Psoas muscle (tissue), 8 donors: ENCODE data around the gene SLC25A15. TPM values are rescaled to one million over a fixed set of nuclear protein-coding genes. Genes with fewer than 3 reads are reported as not detected.

Experiments used
- ATAC-seq, 4 donors: fragments of 200-7000 bp; cut with Tn5 transposase; one replicate each; pipeline ENCODE4 v1.9.1; 2020; ENCODE audit warnings: moderate library complexity in 3 of 4, mild to moderate bottlenecking in 2 of 4
- DNase-seq, 2 donors: peaks; one replicate each; pipeline ENCODE4 v3.0.0-alpha.2; 2020
- H3K27ac ChIP-seq: fragments of 200-600 bp; one replicate; pipeline ENCODE4 v1.8.0; 2022
- H3K27me3 ChIP-seq, 3 donors: fragments of 200-600 bp in 1 of 3; one replicate each; pipeline versions ENCODE4 v1.6.1 to v1.8.0; 2013 to 2022; ENCODE audit warnings: low read length in 2 of 3, mild to moderate bottlenecking in 2 of 3, moderate library complexity in 1 of 3; ENCODE audit not compliant: insufficient read depth in 3 of 3
- H3K36me3 ChIP-seq, 2 donors: fragments of 200-600 bp in 1 of 2; one replicate each; pipeline versions ENCODE4 v1.6.1 to v1.8.0; 2013 to 2022; ENCODE audit warnings: low read depth in 1 of 2, mild to moderate bottlenecking in 1 of 2, moderate library complexity in 1 of 2; ENCODE audit not compliant: insufficient read depth in 1 of 2
- H3K4me1 ChIP-seq: fragments of 200-600 bp; one replicate; pipeline ENCODE4 v1.8.0; 2022
- H3K4me3 ChIP-seq: fragments of 200-600 bp; one replicate; pipeline ENCODE4 v1.8.0; 2022; ENCODE audit warnings: mild to moderate bottlenecking
- H3K9me3 ChIP-seq: fragments of 200-600 bp; one replicate; pipeline ENCODE4 v1.8.0; 2022
- CTCF ChIP-seq: fragments of 200-600 bp; IDR thresholded peaks from one replicate; pipeline ENCODE4 v1.8.0; 2022; ENCODE audit warnings: antibody characterized with exemption
- WGBS, 3 donors: extraction: QIAGEN DNeasy Blood & Tissue Kit; methylation state at CpG; one replicate each; pipeline versions ENCODE4 v1.1.6 to v1.1.7; 2013; 5-methylcytosine and 5-hydroxymethylcytosine counted together
- intact Hi-C, 2 donors: fragments of 100-400 bp; cut with DNase I; formaldehyde crosslinking; loops; one replicate each; pipeline versions ENCODE4 v1.11.0 to v1.14.2; 2022
- long read RNA-seq, 2 donors: library from polyadenylated mRNA; unstranded; transcript quantifications; one replicate each; pipeline ENCODE4 v2.0.0, GENCODE V29; 2021
- polyA plus RNA-seq, 3 donors: library from polyadenylated mRNA; stranded (reverse); fragments of 200-250 nt; gene quantifications; one replicate each; pipeline ENCODE4 v1.2.3, GENCODE V29; 2013
- total RNA-seq, 4 donors: library from RNA; stranded (reverse); fragmentation: NEBNext Ultra II Directional in 2 of 4; extraction: Animal tissue kit (Norgen Biotek cat#: 25700) in 2 of 4; gene quantifications; one replicate each; pipeline versions ENCODE4 v1.2.1 to v1.2.4, GENCODE V29; 2021 to 2023
- donor health status: healthy with polysubstance abuse.
- donor health status: DM: no; HTN: no; CAD: no; lungs with moderate emphysema.
- donor health status: Bipolar disorder and iron deficiency.
- donor health status: healthy.
- donor health status: DM: yes; HTN: yes; CAD: no.
- donor health status: DM: no; HTN: no; CAD: no.
- donor health status: DM: no; HTN: no; CAD: no.
- donor health status: DM: yes; HTN: yes; CAD: no.

Gene SLC25A15
- total RNA-seq (10 to 100 TPM in 1 of 4 donors, 1 to 10 TPM in 3; 4.9 to 12.7 (median 5.0) TPM), polyA plus RNA-seq (10 to 100 TPM in 2 of 3 donors, 1 to 10 TPM in 1; 3.8 to 15.8 (median 10.1) TPM)
- long read RNA-seq, donor 1, partial matches to known transcripts, result 0 of 1 reads
- long read RNA-seq, donor 1, other reads (novel, unspliced or antisense), result 0 of 1 reads
- long read RNA-seq, donor 2, partial matches to known transcripts, result 1 of 5 reads
- long read RNA-seq, donor 2, other reads (novel, unspliced or antisense), result 1 of 5 reads

GRCh38 chr13:40789275-40790153 lies at the start of gene SLC25A15:
Gene SLC25A15, plus strand, starts transcription at chr13:40789611. Its CDS starts 3,616 bp downstream, at chr13:40793227.
- ATAC-seq, result peak; percentile 90 to 94 (median 92)
- intact Hi-C loops, result no loop called here
- H3K27ac ChIP-seq, result peak within 1 kb of the TSS; percentile 83
- no peaks in the 10 kb centered on the region for H3K9me3 ChIP-seq
- peaks cover 4 to 14% of the 10 kb centered on the region in 2 donors for H3K36me3 ChIP-seq
- H3K27me3 ChIP-seq, result no peaks in the 10 kb centered on the region
- peak; percentile 26 for TF ChIP-seq CTCF
- 0 to 1% (median 0%) methylated on average over 63 to 101 of the region's 101 CpGs for WGBS, 3 donors
- H3K4me3 ChIP-seq, result peak within 1 kb of the TSS; percentile 88
- DNase-seq, result peak; percentile 85 to 90
- H3K4me1 ChIP-seq, result peaks cover 4% of the 10 kb centered on the region

- Histone ChIP-seq H3K27ac (no peak overlapping the region), H3K4me1 (no peaks in the 10 kb centered on the region), H3K4me3 (no peak overlapping the region), H3K9me3 (no peaks in the 10 kb centered on the region), H3K27me3 (no peaks in the 10 kb centered on the region), H3K36me3 (peaks cover 0 to 87% of the 10 kb centered on the region in 2 donors)
- ATAC-seq (no peak), DNase-seq (no peak)
- intact Hi-C loops, result no loop called here
- no peak for TF ChIP-seq CTCF
- 91 to 94% (median 92%) methylated on average over 1 of the region's 1 CpG for WGBS, 3 donors
These were observed 40.1 kb upstream of the SLC25A15 start for GRCh38 chr13:40749327-40749726.

GRCh38 chr13:40755082-40755700 lies 34.2 kb upstream of the SLC25A15 start:
- Histone ChIP-seq H3K4me3 (no peak overlapping the region), H3K27me3 (no peaks in the 10 kb centered on the region), H3K36me3 (peaks cover 3 to 95% of the 10 kb centered on the region in 2 donors), H3K4me1 (no peaks in the 10 kb centered on the region), H3K27ac (no peak overlapping the region), H3K9me3 (no peaks in the 10 kb centered on the region)
- 60 to 64% (median 63%) methylated on average over 7 of the region's 7 CpGs for WGBS, 3 donors
- DNase-seq (no peak), ATAC-seq (no peak)
- intact Hi-C loops, result no loop called here
- TF ChIP-seq CTCF, result no peak

GRCh38 chr13:40756042-40756441 lies 33.4 kb upstream of the SLC25A15 start:
- 55 to 69% (median 68%) methylated on average over 1 of the region's 1 CpG for WGBS, 3 donors
- DNase-seq (no peak), ATAC-seq (no peak)
- H3K27me3 ChIP-seq, result no peaks in the 10 kb centered on the region
- intact Hi-C loops, result no loop called here
- peaks cover 3 to 89% of the 10 kb centered on the region in 2 donors for H3K36me3 ChIP-seq
- H3K27ac ChIP-seq, result no peak overlapping the region
- no peaks in the 10 kb centered on the region for H3K9me3 ChIP-seq
- no peaks in the 10 kb centered on the region for H3K4me1 ChIP-seq
- no peak for TF ChIP-seq CTCF
- no peak overlapping the region for H3K4me3 ChIP-seq
